ENCODE measurements around the gene NFYA. TPM values are rescaled to one million over a fixed set of nuclear protein-coding genes. Genes with fewer than 3 reads are reported as not detected.

NFYA gene
- polyA plus RNA-seq, 1 donor from 2014 or later = 22.1 TPM

DNA sequence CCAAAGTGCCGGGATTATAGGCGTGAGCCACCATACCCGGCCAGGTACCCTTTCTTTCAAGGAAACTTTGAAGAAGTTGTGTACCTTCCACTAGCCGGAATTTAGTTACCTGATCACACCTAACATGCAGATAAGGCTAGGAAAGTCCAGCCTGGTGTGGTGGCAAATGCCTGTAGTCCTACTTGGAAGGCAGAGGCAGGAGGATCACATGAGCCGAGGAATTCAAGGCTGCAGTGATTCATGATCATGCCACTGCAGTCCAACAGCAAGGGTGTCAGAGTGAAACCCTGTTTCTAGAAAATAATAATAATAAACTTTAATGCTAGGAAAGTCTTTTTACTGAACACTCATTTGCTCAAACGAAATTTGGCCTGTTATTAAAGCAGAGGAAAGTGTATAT, 21.0 kb downstream of the NFYA start:
- Histone ChIP-seq H2AFZ (ENCODE audit: low read depth, low read length) (no peak overlapping the region), H3K36me3 (ENCODE audit: insufficient read depth, low read length) (peaks cover 19% of the 10 kb centered on the region), H3K4me2 (ENCODE audit: low read length) (no peak overlapping the region), H4K20me1 (ENCODE audit: insufficient read depth) (no peaks in the 10 kb centered on the region), H3K4me3 (ENCODE audit: low read length) (no peak overlapping the region), H3K9me2 (ENCODE audit: insufficient read depth, low read length) (no peaks in the 10 kb centered on the region), H3K9ac (ENCODE audit: low read length) (no peak overlapping the region), H3K9me3 (ENCODE audit: low read length) (no peaks in the 10 kb centered on the region), H3K27me3 (ENCODE audit: insufficient read depth, low read depth, low read length) (no peaks in the 10 kb centered on the region), H3K27ac (ENCODE audit: low read length) (no peak overlapping the region), H3K79me2 (replicated peaks; ENCODE audit: insufficient read depth, low read length) (no peaks in the 10 kb centered on the region), H3F3A (ENCODE audit: insufficient read depth, low read length, poor library complexity, severe bottlenecking) (no peaks in the 10 kb centered on the region)
- TF ChIP-seq, protein P1, sequence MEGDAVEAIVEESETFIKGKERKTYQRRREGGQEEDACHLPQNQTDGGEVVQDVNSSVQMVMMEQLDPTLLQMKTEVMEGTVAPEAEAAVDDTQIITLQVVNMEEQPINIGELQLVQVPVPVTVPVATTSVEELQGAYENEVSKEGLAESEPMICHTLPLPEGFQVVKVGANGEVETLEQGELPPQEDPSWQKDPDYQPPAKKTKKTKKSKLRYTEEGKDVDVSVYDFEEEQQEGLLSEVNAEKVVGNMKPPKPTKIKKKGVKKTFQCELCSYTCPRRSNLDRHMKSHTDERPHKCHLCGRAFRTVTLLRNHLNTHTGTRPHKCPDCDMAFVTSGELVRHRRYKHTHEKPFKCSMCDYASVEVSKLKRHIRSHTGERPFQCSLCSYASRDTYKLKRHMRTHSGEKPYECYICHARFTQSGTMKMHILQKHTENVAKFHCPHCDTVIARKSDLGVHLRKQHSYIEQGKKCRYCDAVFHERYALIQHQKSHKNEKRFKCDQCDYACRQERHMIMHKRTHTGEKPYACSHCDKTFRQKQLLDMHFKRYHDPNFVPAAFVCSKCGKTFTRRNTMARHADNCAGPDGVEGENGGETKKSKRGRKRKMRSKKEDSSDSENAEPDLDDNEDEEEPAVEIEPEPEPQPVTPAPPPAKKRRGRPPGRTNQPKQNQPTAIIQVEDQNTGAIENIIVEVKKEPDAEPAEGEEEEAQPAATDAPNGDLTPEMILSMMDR (IDR thresholded peaks at IDR 0.05; ENCODE audit: poor library complexity, severe bottlenecking) = no peak
- TF ChIP-seq, protein P2, sequence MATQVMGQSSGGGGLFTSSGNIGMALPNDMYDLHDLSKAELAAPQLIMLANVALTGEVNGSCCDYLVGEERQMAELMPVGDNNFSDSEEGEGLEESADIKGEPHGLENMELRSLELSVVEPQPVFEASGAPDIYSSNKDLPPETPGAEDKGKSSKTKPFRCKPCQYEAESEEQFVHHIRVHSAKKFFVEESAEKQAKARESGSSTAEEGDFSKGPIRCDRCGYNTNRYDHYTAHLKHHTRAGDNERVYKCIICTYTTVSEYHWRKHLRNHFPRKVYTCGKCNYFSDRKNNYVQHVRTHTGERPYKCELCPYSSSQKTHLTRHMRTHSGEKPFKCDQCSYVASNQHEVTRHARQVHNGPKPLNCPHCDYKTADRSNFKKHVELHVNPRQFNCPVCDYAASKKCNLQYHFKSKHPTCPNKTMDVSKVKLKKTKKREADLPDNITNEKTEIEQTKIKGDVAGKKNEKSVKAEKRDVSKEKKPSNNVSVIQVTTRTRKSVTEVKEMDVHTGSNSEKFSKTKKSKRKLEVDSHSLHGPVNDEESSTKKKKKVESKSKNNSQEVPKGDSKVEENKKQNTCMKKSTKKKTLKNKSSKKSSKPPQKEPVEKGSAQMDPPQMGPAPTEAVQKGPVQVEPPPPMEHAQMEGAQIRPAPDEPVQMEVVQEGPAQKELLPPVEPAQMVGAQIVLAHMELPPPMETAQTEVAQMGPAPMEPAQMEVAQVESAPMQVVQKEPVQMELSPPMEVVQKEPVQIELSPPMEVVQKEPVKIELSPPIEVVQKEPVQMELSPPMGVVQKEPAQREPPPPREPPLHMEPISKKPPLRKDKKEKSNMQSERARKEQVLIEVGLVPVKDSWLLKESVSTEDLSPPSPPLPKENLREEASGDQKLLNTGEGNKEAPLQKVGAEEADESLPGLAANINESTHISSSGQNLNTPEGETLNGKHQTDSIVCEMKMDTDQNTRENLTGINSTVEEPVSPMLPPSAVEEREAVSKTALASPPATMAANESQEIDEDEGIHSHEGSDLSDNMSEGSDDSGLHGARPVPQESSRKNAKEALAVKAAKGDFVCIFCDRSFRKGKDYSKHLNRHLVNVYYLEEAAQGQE (IDR thresholded peaks at IDR 0.05; ENCODE audit: borderline replicate concordance) = no peak
- no peak for TF ChIP-seq POLR2AphosphoS5 (IDR thresholded peaks at IDR 0.05)
- TF ChIP-seq EZH2 (IDR thresholded peaks at IDR 0.05; ENCODE audit: borderline replicate concordance, insufficient read depth, low read length, poor library complexity, severe bottlenecking) = no peak
- no peak for TF ChIP-seq SMC3 (conservative IDR thresholded peaks at IDR 0.05; ENCODE audit: poor library complexity)
- no peak for TF ChIP-seq MXI1 (conservative IDR thresholded peaks at IDR 0.05; ENCODE audit: poor library complexity, severe bottlenecking)
- TF ChIP-seq EP300 (conservative IDR thresholded peaks at IDR 0.05; ENCODE audit: poor library complexity, severe bottlenecking) = no peak
- no peak for TF ChIP-seq RAD21 (conservative IDR thresholded peaks at IDR 0.05)
- TF ChIP-seq TAF1 (IDR thresholded peaks at IDR 0.05; ENCODE audit: low read depth) = no peak

DNA sequence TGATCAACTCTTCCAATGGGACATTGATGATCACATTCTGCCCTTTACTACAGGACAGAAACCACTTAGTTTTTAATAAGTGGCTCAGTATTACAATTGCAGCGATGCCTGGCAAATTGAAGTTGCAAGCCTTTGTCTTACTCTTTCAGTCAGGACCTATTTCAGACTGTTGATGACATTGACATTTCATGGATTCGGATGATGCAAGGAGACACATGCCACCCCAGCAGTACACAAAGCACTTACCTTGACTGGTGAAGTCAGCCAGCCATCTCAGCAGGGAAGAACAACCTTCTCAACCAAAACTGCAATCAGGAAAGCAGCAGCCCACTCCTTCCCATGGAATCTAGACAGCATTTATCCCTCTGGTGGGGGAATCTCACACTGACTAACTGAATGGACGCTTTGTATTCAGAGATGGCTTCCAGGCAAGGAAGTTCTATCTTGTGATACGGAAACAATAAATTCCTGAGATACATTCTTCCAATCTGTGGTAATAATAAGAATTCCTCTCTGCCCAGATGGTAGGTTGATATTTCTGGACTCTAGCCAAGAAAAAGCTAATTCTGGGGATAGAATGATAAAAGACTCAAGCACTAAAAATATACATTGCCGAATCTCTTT, 24.8 kb downstream of the NFYA start:
- no peaks in the 10 kb centered on the region for H3K9me2 ChIP-seq (ENCODE audit: insufficient read depth, low read length)
- no peak overlapping the region for H3K4me2 ChIP-seq (ENCODE audit: low read length)
- H3K36me3 ChIP-seq (ENCODE audit: insufficient read depth, low read length) = peaks cover 14% of the 10 kb centered on the region
- no peak overlapping the region for H3K27ac ChIP-seq (ENCODE audit: low read length)
- H3K79me2 ChIP-seq (replicated peaks; ENCODE audit: insufficient read depth, low read length) = no peaks in the 10 kb centered on the region
- no peak overlapping the region for H3K9ac ChIP-seq (ENCODE audit: low read length)
- no peaks in the 10 kb centered on the region for H3K27me3 ChIP-seq (ENCODE audit: insufficient read depth, low read depth, low read length)
- TF ChIP-seq POLR2AphosphoS5 (IDR thresholded peaks at IDR 0.05) = no peak
- TF ChIP-seq EP300 (conservative IDR thresholded peaks at IDR 0.05; ENCODE audit: poor library complexity, severe bottlenecking) = no peak
- no peak for TF ChIP-seq SMC3 (conservative IDR thresholded peaks at IDR 0.05; ENCODE audit: poor library complexity)
- no peak for TF ChIP-seq RAD21 (conservative IDR thresholded peaks at IDR 0.05)
- TF ChIP-seq, protein P2 (IDR thresholded peaks at IDR 0.05; ENCODE audit: borderline replicate concordance) = no peak
- TF ChIP-seq TAF1 (IDR thresholded peaks at IDR 0.05; ENCODE audit: low read depth) = no peak
- TF ChIP-seq, protein P1 (IDR thresholded peaks at IDR 0.05; ENCODE audit: poor library complexity, severe bottlenecking) = no peak
- no peak for TF ChIP-seq MXI1 (conservative IDR thresholded peaks at IDR 0.05; ENCODE audit: poor library complexity, severe bottlenecking)
- no peak for TF ChIP-seq EZH2 (IDR thresholded peaks at IDR 0.05; ENCODE audit: borderline replicate concordance, insufficient read depth, low read length, poor library complexity, severe bottlenecking)
- no peaks in the 10 kb centered on the region for H3K9me3 ChIP-seq (ENCODE audit: low read length)
- no peaks in the 10 kb centered on the region for H4K20me1 ChIP-seq (ENCODE audit: insufficient read depth)
- no peak overlapping the region for H2AFZ ChIP-seq (ENCODE audit: low read depth, low read length)
- H3F3A ChIP-seq (ENCODE audit: insufficient read depth, low read length, poor library complexity, severe bottlenecking) = no peaks in the 10 kb centered on the region
- no peak overlapping the region for H3K4me3 ChIP-seq (ENCODE audit: low read length)

All from neural cell (in vitro differentiated cells).